Stomach (tissue), 4 donors: ENCODE results near the gene KDM4B.

Source experiments
- CTCF ChIP-seq, 7 experiments: fragments of 450-650 bp in 4 of 7; fragments of 200-600 bp in 3 of 7; sonication (generic) in 3 of 7; IDR thresholded peaks; one replicate each; pipeline ENCODE4 v1.5.1; 2016 to 2019; ENCODE audit warnings: antibody characterized with exemption in 7 of 7, control low read depth in 2 of 7, mild to moderate bottlenecking in 1 of 7
- EP300 ChIP-seq: sonication (generic); formaldehyde crosslinking; IDR thresholded peaks from one replicate; pipeline ENCODE4 v1.6.1; 2017; ENCODE audit warnings: antibody characterized with exemption
- POLR2AphosphoS5 ChIP-seq, 3 donors: sonication (generic); formaldehyde crosslinking; IDR thresholded peaks; one replicate each; pipeline ENCODE4 v1.6.1; 2016; ENCODE audit warnings: antibody characterized with exemption in 3 of 3

- TF ChIP-seq CTCF (IDR thresholded peaks at IDR 0.05): no peak
- TF ChIP-seq EP300: no peak
- no peak for TF ChIP-seq POLR2AphosphoS5 (IDR thresholded peaks at IDR 0.05)
These were observed 53.4 kb downstream of the KDM4B start for GRCh38 chr19:5022066-5022860.
